HG02973 (cell line): Measurements from ENCODE around the gene PANX2.
"Not testable (repeated sequence)": the region's sequence is repeated elsewhere in the genome, so short reads cannot be mapped to it uniquely, and the experiment has no call there.

Experiments used
- ATAC-seq: cut with Tn5 transposase; IDR thresholded peaks from one replicate; pipeline ENCODE4 v1.9.1; 2021; ENCODE audit warnings: moderate library complexity; ENCODE audit not compliant: unreplicated experiment

The PANX2 gene

DNA sequence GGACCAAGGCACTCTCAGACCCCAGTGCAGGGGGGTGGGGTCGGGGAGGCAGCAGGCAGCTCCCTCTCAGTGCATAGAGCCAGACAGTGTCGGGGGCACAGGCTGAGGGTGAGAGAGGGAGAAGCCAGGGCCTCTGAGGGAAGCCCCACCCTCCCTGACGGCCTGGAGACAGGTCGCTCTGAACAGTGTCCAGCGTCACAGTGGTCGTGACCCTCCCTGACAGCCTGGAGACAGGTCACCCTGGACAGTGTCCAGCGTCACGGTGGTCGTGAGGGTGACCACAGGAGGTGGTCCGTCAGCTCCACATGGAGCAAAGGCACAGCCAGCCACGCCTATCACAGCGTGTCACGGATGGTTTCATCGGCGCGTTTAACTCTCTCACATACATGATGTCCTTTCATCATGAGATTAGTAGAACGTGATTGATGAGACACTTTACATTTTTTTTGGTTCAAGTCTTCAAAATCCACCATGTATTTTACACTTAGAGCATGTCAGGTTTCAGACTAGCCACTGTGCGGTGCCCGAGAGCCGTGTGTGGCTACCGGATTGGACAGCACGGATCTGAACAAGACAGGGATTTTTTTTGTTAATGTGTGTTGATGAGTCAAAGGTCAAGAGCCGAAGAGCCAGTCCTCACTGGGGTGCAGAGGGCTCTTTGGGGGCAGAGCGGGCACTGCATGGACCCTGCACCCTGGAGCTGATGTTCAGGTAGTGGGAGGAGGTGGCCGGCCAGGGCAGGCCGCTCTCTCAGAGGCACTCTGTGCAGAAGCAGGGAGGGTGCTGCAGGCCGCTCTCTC lies 23.9 kb upstream of the PANX2 start:
- ATAC-seq, result no peak

DNA sequence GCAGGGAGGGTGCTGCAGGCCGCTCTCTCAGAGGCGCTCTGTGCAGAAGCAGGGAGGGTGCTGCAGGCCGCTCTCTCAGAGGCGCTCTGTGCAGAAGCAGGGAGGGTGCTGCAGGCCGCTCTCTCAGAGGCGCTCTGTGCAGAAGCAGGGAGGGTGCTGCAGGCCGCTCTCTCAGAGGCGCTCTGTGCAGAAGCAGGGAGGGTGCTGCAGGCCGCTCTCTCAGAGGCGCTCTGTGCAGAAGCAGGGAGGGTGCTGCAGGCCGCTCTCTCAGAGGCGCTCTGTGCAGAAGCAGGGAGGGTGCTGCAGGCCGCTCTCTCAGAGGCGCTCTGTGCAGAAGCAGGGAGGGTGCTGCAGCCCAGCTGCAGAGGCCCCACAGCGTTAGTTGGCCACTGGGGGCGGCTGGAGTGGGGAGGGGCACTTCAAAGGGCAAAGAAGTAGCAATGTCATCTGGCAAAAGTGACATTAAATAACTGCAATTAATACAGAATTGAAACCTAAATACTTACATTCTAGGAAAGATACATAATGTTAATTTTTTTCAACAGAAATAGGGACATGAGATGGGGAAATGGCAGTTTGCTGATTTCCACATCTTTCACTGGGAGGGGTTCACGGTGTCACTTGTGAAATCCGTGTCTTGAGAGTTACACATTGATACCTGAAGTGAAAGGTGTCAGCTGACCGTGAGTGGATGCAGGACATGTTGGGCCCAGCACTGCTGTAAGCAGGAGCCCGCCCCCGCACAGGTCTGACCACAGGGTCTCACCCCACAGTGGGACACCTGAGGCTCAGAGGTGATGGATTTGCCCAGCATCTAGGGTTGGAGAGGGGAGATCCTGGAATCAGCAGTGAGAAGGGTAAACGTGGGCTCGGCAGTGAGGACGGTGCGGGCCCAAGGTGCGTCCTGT lies 23.0 kb upstream of the PANX2 start:
- ATAC-seq, result not testable (repeated sequence)

DNA sequence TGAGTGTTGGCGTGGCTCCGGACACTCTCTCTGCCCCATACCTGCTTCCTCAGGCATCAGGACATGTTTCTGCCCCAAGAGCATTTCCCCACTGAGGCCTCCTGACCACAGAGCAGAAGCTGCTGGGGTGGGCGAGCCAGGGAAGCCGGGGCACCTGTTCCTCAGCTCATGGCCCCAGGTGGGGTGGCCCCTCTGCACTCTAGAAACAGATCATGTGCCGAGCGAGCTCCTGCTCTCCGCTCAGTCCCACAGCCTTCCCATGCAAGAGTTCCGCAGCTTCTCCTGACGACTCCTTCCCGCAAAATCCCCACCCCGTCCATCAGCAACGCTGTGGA lies 22.4 kb upstream of the PANX2 start:
- ATAC-seq, result no peak

DNA sequence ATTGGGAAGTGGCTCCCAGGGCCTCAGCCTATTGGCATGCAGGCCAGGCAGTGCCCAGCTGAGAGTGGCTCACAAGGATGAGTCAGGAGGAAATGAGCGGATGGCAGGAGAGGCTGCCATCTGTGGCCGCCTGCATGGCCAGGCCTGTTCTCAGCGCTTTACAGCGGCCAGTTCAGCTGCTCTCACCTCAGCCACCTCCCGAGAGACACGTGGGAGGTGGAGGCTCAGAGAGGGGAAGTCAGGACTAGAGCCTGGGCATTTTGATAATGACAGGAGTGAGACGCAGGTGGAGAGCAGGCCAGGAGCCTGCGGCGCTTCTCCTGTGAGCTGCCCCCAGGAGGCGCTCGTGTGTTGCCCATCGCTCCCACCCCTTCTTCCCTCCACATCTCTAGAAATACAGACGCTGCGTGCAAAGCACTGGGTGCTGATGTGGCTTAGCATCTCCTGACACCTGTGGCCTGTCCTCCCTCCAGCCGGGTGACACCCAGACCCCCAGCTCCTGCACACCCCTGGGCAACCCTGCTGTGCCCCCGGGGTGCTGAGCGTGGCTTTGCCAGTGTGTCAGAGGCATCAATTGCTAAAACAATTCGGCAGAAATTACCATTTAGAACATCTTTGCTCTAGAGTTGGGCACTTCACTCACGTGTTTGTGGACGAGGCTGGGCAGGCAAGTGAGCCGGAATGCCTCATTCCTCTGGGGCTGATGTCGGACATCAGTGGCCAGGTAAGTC lies 21.4 kb upstream of the PANX2 start:
- ATAC-seq, result no peak

DNA sequence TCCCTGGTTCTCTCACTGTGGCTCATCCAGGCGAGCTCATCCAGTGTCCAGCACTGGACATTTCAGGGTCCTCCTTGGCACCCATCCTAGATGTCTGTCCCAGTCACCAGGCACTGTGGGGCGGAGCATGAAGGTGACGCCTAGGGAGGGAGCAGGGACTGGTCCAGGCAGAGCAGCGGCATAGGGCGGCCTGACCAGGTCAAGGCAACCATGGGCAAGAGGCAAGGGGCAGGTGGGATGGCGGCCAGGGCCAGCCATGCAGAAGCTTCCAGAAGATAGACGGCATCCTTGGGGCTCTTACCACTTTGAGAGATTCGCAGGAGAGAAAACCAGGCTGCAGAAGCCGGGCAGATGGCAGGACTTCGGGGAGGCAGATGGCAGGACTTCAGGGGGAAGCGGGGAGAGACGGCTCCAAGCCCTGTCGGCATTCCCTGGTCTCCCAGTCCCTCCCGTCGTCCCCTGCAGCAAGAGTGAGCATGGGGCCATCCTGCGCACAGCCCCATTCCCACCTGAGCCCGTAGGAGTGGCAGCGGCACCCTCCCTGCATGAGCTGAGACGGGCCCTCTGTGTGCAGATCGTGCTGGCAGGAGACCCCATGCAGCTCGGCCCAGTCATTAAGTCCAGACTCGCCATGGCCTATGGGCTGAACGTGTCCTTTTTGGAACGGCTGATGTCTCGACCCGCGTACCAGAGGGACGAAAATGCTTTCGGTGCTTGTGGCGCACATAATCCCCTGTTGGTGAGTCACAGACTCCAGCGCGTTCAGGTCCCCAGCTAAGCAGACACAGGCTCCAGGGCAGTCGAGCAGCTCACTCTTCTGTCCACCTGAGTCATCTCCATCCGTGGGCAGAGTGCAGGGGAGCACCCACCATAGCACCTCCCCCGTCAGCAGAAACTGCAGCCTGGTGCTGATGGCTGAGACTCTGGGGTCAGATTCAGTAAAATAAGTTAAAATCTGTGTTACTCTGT lies 20.1 kb upstream of the PANX2 start:
- no peak for ATAC-seq

DNA sequence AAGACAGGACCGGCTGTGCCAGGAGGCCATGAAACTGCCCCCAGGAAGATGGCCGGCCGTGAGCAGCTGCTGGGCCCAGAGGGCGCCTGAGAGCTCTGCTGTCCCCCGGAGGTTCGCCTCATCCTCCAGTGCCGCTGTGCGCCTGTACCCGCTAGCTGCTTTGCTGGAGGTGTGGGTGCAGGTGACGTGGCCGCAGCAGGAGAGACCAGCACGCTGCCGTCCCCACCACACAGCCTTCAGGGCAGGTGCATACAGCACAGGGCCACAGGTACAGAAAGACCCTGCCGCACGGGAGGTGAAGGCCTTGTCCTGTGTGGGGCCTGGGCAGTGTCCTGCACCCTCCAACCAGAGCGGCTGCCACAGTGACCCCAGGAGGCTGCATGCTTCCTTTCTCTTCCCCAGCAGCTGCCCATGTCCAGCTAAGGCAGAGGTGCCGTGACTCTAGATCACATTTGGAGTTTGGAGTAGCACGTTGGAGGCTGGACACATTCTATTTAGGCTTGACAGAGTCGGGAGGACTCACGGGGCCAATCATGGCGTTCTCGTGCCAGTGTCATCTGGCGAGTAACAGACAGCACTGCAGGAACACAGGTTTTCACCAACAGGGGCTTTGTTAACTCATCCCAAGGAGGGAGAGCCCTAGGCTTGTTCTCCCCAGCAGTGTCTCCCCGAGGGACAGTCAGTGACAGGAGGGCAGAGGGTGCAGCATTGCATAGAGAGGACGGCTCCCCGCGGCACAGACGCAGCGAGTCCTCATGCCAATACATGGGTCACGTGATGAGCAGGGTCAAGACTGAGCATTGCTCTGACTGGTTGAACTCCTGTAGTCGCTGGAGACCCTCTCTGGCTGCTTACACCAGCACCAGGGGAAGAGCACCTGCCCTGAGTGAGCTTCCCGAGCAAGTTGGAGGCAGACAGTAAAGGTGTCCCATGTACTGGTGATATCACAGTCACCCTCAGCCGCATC lies 18.7 kb upstream of the PANX2 start:
- no peak for ATAC-seq

DNA sequence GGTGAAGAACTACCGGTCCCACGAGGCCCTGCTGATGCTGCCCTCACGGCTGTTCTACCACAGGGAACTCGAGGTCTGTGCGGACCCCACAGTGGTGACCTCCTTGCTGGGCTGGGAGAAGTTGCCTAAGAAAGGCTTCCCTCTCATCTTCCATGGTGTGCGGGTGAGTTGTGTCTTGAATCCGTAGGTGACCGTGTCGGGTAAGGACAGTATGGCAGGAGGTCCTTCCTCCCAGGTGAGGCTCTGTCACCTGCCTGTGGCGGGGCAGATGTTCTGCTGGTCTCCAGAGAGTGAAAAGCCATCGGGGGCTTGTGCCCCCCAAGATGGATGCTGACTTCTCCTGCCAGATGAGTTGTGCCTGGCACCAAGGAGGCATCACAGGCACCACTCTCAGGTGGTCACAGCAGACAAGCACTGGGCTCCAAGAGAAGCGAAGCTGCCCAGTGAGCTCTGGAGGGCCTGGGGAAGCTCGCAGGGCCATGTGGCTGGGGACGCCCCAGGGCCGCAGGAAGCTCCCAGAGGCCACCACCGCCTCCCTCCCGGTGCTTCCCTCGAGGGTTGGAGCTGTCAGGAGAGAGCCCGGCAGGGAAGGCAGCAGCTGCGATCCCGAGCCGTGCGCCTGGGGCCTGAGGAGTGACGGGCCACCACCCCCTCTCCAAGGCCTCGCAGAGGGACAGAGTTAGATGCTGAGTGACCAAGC lies 17.3 kb upstream of the PANX2 start:
- no peak for ATAC-seq

DNA sequence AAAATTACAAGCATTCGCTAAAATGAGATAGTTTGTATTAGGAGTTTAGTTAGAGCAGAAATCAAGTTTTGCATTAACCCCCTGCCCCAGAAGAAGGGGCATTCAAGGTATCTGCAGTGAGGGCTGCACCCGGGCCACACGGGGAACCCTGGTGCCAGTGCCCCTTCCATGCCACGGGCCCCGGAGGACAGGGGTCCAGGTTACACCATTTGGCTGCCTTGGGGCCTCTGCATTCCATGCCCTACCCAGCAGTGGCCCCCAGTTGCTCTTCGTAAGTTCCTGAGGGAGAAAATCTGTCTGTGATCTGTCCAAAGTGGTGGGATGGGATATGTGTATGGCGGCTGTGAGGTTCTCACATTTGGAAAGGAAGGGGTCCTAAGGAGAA lies 16.8 kb upstream of the PANX2 start:
- ATAC-seq, result no peak

DNA sequence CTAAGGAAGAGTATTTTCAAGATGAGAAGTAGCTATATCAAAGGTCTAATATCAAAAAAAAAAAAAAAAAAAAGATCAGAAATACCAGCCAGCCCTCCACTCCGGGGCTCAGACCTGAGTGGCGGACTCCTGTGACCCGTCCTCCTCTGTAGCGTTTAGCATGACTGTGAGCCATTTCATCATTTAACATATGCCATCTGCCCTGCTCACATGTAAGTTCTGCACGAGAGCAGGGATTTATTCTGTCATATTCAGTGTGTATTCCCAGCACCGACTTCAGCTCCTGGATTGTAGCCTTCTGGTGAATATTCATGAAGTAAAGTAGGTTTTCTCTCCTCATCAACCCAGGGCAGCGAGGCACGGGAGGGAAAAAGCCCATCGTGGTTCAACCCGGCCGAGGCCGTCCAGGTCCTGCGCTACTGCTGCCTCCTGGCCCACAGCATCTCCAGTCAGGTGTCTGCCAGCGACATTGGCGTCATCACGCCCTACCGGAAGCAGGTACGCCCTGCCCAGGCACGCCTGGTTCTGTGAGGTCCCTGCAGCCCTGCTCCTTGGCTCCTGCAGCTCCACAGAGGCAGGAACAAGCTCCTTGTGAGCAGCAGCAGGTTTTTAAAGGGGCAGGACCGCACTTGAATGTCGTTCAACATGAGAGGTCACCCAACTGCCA lies 12.7 kb upstream of the PANX2 start:
- no peak for ATAC-seq

DNA sequence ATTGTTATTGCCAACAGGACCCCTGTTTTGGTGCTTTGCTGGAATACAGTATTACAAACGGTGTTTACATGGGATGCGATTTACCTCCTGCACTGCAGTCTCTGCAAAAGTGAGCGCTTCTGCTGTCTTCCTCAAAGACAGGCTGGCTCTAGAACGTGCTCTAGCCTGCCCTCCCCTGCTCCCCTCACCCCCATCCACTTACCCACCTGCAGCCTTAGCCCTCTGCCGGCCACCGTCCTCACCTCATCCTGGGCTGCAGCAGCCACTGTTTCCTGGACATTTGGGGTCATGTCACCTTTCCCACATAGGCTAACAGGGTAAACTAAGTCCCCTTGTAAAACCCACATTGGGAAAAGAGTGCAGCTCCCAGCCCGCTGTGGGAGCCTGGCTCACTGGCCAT lies 9.6 kb upstream of the PANX2 start:
- ATAC-seq, result no peak

DNA sequence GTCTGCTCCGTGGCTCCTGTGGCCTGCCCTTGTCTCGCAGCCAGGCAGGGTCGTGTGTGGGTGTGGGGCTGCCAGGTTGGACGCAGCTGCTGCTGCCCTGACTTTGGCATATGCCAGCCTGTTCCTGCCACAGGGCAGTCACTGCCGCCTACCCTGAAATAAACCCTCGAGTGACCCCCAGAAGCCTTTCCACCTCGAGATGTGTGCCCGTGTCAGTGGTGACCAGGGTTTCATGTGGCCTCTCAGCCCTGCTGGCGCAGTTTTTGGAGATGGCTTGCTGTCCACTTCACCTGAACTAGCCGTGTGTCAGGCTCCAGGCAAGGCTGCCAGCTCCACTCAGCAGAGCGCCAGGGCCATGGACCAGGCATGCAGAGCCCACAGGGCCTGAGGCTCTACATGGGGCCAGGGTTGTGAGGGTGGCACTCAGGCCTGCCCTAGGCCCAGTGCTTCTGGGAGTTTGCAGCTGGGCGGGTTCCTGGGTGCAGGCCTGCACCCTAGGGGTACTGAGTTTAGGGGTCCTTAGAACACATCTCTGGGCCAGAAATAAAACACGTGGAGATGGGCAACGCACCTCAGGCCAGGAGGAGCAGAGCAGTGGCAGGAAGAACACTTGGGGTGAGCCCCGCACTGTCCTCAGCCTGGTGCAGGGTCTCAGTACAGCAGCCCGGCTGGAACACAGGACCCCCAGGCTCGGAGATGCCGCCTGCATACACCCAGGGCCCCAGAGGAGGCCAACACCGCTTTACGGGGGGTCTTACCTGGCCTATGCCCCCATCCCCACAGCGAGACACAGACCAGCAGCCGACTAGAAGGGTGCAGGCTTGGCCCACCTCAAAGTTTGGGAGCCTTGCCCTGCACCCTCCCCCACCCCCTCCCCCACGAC lies 8.8 kb upstream of the PANX2 start:
- ATAC-seq, result no peak

DNA sequence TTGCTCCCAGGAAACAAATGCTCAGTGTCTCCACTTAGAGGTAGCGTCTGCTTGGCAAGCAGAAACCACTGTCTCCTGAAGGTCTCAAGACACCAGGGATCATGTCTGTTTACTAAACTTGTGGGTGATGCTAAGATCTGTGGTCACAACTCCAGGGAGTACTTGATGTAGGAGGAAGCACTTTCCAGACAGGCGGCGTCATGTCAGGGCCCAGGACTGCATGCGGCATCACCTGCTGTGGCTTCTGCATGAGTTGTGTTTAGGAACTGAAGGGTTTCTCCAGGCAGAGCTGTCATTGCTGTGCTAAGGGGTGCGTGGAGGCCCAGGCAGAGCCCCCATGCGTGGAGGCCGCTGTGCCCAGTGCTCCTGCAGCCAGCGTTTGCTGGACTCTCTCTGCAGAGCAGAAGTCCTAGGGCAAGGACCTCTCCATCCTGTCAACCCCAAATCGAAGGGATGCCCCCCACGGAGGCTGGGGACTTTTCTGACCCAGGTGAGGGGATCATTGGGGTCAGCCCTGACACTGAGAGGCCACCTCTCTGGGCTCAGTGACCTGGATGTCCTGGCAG lies 8.1 kb upstream of the PANX2 start:
- no peak for ATAC-seq

DNA sequence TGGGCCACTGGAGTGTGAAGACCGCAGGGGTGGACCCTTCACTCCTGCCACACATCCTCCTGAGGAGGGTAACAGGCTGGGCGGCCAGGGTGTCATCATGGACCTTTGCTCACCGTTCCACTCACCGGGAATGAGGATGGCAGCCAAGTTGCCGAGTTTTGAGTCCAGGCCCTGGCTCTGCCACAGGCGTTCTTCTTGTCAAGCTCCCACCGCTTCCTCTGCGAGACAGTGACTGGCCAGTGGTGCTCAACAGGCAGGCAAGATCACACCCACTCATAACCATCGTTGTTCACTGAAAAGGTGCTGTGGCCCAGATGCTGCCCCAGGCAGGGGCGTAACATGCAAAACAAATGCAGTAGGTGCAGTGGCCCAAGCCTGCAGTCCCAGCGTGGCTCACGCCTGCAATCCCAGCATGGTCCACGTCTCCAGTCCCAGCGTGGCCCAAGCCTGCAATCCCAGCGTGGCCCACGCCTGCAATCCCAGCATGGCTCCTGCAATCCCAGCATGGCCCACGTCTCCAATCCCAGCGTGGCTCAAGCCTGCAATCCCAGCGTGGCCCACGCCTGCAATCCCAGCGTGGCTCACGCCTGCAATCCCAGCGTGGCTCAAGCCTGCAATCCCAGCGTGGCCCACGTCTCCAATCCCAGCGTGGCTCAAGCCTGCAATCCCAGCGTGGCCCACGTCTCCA lies 5.0 kb upstream of the PANX2 start:
- no peak for ATAC-seq

DNA sequence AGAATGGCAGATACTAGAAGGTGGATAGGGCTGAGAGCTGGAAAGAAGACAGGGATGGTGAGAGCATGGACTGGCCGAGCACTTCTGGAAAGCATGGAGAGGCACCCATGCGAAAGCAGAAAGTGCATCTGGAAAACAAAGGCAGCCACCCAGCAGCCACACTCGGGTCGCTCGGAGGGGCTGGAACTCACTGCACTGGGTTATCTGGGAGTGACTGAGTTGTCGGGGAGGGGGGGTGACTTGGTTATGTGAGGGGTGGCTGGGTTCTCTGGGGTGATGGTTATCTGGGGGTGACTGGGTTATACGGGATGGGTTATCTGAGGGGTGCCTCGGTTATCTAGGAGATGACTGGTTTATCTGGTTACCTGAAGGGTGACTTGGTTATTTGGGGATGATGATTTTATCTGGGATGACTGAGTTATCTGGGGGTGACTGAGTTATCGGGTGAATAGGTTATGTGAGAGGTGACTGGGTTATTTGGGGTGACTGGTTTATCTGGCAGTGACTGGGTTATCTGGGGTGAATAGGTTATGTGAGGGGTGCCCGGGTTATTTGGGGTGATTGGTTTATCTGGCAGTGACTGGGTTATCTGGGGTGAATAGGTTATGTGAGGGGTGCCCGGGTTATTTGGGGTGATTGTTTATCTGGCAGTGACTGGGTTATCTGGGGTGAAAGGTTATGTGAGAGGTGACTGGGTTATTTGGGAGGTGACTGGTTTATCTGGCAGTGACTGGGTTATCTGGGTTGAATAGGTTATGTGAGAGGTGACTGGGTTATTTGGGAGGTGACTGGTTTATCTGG lies 2.6 kb upstream of the PANX2 start:
- no peak for ATAC-seq

DNA sequence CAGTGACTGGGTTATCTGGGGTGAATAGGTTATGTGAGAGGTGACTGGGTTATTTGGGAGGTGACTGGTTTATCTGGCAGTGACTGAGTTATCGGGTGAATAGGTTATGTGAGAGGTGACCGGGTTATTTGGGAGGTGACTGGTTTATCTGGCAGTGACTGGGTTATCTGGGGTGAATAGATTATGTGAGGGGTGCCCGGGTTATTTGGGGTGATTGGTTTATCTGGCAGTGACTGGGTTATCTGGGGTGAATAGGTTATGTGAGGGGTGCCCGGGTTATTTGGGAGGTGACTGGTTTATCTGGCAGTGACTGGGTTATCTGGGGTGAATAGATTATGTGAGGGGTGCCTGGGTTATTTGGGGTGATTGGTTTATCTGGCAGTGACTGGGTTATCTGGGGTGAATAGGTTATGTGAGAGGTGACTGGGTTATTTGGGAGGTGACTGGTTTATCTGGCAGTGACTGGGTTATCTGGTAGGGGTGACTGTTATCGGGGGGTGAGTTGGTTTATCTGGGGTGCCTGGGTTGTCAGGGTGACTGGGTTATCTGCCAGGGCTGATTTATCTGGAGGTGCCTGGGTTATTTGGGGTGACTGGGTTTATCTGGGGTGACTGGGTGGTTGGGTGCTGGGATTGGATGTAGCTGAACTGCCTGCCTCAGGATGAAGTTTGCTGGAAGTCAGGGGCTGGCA lies 1.9 kb upstream of the PANX2 start:
- not testable (repeated sequence) for ATAC-seq
